NCI-H1694 treated with DMSO at 0.1 percent for 48 hours (cell line): ENCODE data around the gene EFNA5.
A peak's percentile ranks its signal among the peaks of the same experiment; 100 is the strongest.

Source experiments
- DNase-seq: peaks from one replicate; lab custom pipeline; 2025; lab: John Stamatoyannopoulos, UW

The EFNA5 gene

GRCh38 chr5:107426209-107426608 is 244.5 kb downstream of the EFNA5 start:
- no peak for DNase-seq

GRCh38 chr5:107425541-107426031 is 245.2 kb downstream of the EFNA5 start:
- no peak for DNase-seq

GRCh38 chr5:107424491-107424890 is 246.2 kb downstream of the EFNA5 start:
- DNase-seq = no peak

- DNase-seq = no peak
These were observed 248.2 kb downstream of the EFNA5 start for GRCh38 chr5:107422494-107422893.

GRCh38 chr5:107419498-107419897 is 251.2 kb downstream of the EFNA5 start:
- DNase-seq = no peak

- no peak for DNase-seq
These were observed 251.8 kb downstream of the EFNA5 start for GRCh38 chr5:107418902-107419301.

- DNase-seq = peak; percentile 33
These were observed 252.7 kb downstream of the EFNA5 start for GRCh38 chr5:107418071-107418470.

- no peak for DNase-seq
These were observed 255.0 kb downstream of the EFNA5 start for GRCh38 chr5:107415762-107416161.

GRCh38 chr5:107414802-107415201 is 255.9 kb downstream of the EFNA5 start:
- DNase-seq = no peak

- no peak for DNase-seq
These were observed 257.0 kb downstream of the EFNA5 start for GRCh38 chr5:107413754-107414153.

GRCh38 chr5:107408564-107408963 is 262.2 kb downstream of the EFNA5 start:
- DNase-seq = no peak

- no peak for DNase-seq
These were observed 262.9 kb downstream of the EFNA5 start for GRCh38 chr5:107407713-107408298.

GRCh38 chr5:107404595-107405374 is 266.0 kb downstream of the EFNA5 start:
- no peak for DNase-seq

- peak; percentile 63 for DNase-seq
These were observed 267.3 kb downstream of the EFNA5 start for GRCh38 chr5:107403228-107403953.

GRCh38 chr5:107402434-107403227 is 268.1 kb downstream of the EFNA5 start:
- DNase-seq = peak; percentile 87

GRCh38 chr5:107401470-107402122 is 269.1 kb downstream of the EFNA5 start:
- DNase-seq = peak; percentile 65

GRCh38 chr5:107400328-107400727 is 270.4 kb downstream of the EFNA5 start:
- DNase-seq = no peak

- no peak for DNase-seq
These were observed 272.0 kb downstream of the EFNA5 start for GRCh38 chr5:107398703-107399102.

GRCh38 chr5:107396351-107396690 is 274.4 kb downstream of the EFNA5 start:
- no peak for DNase-seq

GRCh38 chr5:107395632-107396350 is 274.9 kb downstream of the EFNA5 start:
- no peak for DNase-seq

GRCh38 chr5:107393851-107394250 is 276.9 kb downstream of the EFNA5 start:
- no peak for DNase-seq
